Activated CD4-positive, alpha-beta T cell treated with anti-CD3 and anti-CD28 coated beads, Interleukin-2, amount 50 U/mL, for 16 hours (primary cell): ENCODE results near the gene KDF1.
A peak's percentile ranks its signal among the peaks of the same experiment; 100 is the strongest.
"Not testable (repeated sequence)": the region's sequence is repeated elsewhere in the genome, so short reads cannot be mapped to it uniquely, and the experiment has no call there.

Experiments
- DNase-seq: peaks from one replicate; pipeline ENCODE4 v3.0.0-alpha.2; 2020

Gene KDF1

DNA sequence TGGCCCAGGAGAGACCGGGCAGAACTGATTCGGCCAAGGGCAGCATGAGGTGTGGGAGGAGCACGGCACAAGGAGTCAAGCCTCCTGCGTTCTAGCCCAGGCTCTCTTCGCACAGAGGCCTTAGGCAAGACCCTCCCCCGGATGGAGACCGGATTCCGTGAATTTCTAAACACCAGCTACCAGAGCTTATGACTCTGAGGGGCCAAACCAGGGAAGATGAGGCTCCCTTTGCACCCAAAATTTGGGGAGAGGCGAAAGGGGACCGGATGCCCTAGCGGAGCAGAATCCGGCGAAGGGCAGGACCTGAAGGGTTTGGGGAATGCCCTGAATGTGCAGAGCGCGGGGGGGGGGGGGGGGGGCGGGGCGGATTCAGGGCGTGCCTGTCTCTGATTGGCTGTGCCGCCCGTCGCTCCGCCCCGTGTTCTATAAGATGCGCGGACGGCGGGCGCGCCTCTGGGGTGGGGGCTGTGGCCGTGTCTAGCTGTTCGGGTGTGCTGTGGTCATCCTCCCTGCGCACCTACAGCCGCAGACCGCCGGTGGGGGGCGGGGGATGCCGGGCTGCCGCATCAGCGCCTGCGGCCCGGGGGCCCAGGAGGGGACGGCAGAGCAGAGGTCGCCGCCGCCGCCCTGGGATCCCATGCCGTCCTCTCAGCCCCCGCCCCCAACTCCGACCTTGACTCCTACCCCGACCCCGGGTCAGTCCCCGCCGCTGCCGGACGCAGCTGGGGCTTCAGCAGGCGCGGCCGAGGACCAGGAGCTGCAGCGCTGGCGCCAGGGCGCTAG is 33.2 kb upstream of the KDF1 start, which contains the start of gene TRNP1:
TRNP1 (plus strand) TSS at position 456 of the 783 bp plus-strand sequence; CDS start at position 551, 95 bp downstream.
- peak; percentile 69 for DNase-seq

DNA sequence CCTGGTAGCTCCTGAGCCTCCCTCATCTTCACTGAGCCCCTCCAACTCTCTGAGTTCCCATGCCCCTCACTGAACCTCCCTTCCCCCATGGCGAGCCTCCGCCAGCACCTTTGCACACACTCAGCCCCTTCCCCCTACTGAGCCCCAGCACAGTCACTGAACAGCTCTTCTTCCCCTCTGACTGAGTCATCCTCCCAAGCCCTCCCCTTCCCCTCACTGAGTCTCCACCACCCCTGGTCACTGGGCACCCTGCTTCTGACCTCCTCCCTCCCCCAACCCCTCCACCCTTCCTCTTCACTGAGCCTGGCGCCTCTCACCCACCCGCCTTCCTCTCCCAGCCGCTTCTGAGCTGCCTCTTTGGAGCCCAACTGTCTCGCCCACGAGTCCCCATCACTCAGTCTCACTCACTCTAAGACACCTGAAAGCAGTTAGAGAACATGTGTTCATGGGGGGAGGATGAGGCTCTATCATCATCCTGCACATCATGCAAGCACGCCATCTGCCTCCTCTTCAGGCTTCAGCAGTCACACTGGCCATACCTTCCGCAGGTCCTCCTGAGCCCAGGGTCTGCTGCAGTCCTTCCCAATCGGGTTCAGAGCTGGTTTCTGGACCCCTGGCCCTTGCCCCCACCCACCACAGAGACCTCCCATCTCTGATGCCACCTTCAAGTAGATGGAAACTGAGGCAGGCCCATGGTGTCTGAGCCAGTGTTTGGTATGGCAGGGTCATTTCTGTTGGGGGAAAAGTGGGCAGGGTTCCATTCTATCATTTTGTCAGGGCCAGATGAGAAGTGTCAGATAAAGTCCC is 31.2 kb upstream of the KDF1 start:
- DNase-seq: no peak

DNA sequence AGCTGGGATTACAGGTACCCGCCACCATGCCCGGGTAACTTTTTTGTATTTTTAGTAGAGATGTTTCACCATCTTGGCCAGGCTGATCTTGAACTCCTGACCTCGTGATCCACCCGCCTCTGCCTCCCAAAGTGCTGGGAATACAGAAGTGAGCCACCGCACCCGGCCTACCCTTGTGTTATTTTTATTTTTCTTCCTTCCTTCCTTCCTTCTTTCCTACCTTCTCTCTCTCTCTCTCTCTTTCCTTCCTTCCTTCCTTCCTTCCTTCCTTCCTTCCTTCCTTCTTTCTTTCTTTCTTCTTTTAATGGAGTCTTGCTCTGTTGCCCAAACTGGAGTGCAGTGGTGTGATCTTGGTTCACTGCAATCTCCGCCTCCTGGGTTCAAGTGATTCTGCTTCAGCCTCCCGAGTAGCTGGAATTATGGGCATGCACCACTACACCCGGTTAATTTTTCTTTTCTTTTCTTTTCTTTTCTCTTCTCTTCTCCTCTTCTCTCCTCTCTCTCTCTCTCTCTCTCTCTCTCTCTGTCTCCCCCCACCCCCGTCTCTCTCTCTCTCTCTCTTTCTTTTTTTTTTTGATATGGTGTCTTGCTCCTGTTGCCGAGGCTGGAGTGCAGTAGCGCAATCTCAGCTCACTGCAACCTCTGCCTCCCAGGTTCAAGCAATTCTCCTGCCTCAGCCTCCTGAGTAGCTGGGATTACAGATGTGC is 29.3 kb upstream of the KDF1 start:
- DNase-seq: not testable (repeated sequence)

DNA sequence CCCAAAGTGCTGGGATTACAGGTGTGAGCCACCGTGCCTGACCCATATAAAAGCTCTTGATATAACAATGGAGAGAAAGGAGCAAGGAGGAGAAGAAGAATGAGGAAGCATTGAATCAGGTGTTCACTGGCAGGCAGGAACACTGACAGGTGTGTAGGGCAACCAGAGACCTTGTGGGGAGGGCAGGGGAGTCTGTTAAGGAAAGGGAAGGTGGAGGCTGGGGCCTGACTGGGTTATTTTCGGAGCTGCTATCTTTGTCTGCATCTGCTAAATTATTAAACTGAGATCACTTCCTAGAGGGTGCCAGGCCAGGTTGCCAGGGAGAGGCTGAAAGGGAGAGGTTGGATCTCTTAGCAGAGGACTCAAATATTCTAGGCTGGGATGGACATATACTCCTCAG is 26.4 kb upstream of the KDF1 start:
- no peak for DNase-seq

DNA sequence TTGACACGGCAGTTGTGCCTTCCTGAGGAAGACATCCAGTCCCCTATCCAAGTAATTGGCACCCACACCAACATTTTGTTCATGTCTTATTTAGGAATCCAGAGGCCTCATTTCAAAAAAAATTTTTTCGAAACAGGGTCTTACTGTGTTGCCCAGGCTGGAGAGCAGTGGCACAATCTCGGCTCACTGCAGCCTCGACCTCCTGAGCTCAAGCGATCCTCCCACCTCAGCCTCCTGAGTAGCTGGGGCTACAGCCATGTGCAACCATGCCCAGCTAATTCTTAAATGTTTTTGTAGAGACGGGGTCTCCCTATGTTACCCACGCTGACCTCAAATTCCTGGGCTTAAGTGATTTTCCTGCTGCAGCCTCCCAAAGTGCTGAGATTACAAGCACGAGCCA is 24.0 kb upstream of the KDF1 start:
- no peak for DNase-seq

DNA sequence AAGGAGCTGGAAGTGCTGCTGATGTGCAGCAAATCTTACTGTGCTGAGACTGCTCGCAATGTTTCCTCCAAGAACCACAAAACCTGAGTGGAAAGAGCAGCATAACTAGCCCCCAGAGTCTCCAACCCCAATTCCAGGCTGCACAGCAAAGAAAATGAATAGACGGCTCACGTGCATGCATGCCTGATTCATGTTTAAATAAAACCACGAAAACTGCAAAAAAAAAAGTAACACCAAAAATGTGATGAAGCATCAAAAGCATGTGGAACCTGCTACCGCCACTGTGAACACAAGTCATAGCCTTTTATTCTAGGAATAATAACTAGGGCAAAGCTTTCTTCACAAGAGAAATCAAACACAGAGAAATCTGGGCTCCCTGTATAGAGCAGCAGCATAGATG is 23.6 kb upstream of the KDF1 start:
- no peak for DNase-seq

DNA sequence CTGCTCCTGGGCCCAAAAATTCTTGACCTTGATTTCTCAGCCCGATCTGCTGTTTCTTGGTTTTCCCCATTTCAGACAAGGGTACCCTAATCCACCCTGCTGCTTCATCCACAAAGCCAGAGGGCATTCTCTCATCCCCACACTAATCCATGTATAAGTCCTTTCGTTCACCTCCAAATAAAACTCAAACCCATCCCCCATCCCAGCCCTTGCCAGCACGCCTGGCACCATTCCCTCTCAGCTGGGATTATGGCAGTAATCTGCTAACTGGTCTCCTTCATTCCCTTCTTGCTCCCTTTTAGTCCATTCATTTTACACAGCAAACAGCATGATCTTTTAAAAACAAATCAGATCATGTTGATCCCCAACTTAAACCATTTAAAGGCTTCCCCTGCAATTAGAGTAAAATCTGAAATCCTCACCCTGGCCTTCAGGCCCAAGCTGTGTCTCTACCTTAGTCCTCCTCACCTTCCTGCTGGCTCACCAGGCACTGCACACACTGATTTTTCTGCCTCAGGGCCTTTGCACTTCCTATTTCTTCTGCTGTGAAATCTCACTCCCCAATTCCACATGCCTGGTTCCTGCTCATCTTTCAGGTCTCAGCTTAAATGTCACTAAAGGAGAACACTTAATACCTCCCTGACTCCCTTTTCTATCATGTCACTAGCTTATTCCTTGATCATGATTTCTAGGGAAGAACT is 21.0 kb upstream of the KDF1 start:
- no peak for DNase-seq

DNA sequence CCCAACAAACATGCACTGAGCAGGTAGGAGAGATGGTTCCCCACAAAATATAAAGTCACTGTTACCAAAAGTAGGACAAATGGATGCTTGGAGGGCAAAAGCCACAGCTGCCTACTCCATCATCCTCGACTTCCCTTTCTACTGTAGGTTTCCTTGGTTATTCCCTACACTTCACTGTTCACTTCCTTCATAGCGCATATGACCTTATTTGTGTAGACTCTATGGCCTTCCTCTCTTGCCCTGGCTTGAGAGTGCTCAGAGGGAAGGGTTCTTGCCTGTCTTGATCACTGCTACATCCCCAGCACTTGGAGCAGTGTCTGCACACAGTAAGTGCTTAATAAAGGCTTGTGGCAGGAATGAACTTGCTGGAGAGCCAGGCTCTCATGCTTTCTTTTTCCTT is 18.6 kb upstream of the KDF1 start:
- no peak for DNase-seq

DNA sequence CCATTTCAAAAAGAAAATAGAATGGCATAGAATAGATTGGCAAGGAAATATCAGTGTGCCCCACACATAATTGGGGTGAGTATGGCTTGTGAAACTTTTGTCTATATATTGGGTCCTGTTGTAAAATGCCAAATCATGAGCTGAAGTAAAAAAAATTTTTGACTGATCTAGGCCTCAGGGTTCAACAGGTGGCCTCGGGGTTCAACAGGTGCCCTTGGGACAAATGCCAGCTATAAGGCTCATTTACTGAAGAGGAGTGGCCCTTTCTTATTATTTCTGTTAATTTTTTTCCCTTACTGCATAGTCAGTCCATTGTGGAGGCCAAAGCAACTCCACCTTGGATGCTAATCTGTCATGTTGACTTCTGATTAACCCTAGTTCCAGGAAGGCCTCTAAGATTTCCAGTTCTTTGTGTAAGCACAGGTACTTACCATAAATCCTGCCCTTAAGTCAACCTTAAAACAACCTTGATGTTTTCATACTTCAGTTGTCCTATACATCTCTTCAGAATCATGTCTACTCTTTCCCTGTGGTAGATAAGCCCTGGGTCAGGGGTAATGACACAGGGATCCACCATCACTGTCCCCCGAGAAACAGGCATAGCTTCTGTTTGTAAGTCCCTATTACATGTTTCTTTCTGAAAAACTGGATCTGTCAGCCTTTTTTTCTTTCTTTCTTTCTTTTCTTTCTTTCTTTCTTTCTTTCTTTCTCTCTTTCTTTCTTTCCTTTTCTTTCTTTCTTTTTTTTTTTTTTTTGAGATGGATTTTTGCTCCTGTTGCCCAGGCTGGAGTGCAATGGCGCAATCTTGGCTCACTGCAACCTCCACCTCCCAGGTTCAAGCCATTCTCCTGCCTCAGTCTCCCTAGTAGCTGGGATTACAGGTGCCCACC is 16.6 kb upstream of the KDF1 start:
- DNase-seq: no peak

DNA sequence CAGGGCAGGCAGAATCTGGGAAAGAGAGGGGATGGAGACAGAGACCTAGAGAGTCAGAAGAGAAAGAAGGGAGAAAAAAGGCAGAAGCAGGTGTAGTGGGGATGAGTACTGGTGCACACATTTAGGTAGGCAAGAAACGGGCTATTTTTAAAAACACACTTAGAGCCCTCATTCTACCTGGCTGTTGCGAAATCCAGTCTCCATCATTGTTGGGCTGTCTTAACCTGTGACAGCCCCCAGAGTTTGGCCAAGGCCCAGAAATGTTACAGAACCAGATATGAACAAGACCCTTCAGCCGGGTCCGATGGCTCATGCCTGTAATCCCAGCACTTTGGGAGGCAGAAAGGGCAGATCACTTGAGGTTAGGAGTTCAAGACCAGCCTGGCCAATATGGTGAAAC is 12.6 kb upstream of the KDF1 start:
- DNase-seq: no peak

DNA sequence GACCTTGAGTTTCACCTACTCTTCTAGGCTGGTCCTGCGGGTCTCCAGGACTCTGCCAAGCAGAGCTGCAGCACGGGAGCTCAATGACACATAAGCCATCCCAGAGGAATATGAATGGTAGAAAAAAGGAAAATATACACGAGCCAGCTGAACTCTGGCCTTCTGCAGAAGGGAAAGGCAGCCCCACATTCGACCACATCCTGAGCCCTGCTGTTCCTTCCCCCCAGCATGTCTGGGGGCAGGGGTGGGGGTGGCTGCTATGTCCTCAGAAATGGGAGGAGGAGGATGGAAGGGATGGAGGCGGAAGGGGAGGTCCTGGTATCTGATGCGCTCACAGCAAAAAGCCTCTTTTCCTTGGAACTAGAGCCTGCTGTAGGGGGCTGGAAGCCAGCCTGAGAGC is 12.1 kb upstream of the KDF1 start:
- no peak for DNase-seq

DNA sequence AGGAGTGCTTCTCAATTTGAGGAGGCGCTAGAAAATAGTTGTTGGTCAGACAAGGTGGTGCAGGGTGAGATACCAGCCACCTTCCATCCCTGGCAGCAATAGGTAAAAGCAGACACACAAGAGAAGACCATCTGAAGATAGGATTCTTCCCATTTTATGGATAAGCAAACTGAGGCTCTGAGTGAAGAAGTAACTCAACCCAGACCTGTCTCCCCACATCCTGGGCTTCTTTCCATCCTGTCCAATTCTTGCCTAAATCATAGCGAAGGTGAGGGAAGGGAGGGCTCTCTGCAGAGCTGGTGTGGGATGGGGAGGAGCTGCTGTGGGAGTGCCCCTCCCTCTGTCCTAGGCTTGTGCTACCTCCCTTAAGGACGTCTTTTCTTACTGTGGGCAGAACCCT is 11.3 kb upstream of the KDF1 start:
- DNase-seq: no peak

DNA sequence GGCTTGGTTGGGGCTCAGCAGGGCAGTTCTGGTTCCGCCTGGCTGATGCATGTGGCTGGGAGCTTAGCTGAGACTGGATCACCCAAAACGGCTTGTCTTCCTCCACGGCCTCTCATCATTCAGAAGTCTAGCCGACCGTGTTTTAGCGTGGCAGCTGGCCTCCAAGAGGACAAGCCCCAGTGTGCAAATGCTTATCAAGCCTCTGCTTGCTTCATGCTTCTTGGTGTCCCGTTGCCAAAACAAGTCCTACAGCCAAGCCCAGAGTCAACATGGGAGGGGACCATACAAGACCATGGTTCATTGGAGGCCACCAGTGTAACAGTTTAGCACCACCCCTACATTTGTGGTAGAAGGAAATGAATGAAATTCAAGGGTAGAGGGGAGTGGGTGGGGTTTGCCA is 10.5 kb upstream of the KDF1 start:
- DNase-seq: no peak

DNA sequence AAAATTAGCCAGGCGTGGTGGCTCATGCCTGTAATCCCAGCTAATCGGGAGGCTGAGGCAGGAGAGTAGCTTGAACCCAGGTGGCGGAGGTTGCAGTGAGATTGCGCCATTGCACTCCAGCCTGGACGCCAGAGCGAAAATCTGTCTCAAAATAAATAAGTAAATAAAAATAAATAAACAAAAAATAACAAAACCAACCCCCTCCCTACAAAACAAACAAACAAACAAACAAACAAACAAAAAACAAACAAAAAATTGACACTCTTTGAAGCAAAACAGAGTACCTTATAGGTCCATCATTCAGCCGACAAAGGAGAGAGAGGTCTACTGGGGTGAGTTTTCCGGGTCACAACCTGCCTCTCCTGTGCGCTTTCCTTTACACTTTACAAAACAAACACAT is 5.4 kb upstream of the KDF1 start:
- no peak for DNase-seq

DNA sequence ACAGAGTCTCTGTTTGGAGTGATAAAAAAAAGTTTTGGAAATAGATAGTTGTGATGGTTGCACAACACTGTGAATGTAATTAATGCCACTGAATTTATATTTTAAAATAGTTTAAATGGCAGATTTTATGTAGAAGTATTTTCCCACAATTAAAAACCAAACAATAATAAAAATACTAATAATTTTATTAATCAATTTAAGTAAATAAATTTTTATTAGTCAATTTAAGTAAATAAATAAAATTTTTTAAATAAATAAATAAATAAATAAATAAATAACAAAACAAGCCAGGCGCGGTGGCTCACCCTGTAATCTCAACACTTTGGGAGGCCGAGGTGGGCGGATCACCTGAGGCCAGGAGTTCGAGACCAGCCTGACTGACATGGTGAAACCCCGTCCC is 4.9 kb upstream of the KDF1 start:
- DNase-seq: no peak

DNA sequence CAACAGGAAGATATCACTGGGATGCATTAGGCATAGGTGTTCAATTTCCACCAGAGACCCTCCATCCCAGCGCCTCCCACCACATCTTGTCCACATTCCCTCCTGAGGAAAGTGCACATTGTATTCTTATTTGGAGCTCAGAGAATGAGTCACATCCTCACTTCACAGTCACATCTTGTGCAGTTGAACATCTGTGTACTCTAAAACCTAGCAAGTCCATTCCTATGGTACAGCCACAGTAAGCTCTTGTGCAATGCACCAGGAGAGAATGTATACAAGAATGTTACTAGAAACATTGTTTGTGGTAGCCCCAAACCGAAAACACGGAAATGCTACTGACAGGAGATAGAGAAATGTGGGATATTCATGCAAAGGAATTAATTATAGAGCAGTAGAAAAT is 1.6 kb upstream of the KDF1 start:
- DNase-seq: no peak

DNA sequence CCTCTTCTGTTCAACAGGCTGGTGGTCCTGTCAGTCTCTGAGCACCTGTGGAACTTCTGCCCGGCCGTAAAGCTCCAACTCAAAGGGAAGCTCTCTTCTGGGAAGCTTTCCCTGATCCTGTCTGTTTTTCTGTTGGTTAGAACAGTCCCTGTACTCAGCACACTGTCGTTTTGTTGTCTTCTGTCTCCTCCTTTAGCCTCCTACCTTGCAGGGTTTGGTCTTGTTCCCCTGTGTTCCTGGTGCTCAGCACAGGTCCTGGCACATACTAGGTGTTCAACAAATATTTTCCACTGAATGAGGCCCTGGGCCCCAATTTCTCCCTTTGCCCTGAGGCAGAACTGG is 328 bp upstream of the KDF1 start:
- DNase-seq: no peak

DNA sequence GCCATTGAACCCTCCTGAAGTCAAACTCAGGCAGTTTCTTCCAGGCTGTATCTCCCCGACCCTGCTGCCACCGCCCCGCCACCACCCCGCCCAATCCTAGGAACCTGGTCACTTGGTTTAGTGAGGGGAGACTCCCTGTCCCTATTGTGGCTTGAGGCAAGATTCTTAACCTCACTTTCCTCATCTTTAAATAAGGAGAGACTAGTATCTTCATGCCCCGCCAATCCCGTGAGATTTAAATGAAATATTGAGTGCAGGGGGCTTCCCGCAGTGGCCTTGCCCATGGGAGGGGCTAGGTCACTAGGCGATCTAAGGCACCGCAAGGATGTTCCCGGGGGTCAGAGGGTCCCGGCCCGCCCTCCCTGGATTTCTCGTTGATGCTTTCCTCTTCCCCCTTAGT is 998 bp downstream of the KDF1 start:
- no peak for DNase-seq

DNA sequence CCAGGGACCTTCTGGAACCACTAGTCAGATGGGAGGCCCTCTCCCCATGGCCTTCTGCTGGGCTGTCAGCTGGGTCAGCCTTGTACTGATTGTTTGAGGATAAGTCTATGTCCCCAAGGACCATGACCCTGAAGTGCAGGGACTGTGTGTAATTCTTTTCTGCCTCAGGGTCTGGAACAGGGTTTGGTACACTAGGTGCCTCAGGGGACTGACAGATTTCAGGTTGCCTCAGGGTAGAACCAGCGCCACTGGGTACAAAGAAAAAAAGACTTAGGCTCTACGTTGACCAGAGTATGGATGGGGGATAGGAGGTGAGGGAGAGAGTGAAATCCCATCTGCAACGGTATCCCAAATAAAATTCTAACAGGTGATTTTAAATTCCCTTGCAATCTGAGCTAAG is 3.0 kb downstream of the KDF1 start:
- no peak for DNase-seq

DNA sequence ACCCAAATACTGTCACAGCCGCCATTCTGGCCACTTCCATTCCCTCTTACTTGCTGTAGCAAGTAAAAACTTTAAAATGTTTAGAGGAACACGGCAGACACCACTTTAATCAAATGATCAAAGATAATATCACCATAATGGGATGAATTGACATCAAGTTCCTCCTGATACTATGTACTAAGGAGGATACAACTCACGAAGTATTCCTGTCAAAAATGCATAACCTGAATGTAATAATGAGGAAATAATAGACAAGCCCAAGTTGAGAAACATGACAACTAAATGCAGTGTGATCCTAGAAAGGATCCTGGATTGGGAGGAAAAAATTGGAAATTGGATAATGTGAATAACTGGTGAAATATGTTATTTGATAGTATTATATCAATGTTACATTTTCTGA is 3.9 kb downstream of the KDF1 start:
- no peak for DNase-seq

DNA sequence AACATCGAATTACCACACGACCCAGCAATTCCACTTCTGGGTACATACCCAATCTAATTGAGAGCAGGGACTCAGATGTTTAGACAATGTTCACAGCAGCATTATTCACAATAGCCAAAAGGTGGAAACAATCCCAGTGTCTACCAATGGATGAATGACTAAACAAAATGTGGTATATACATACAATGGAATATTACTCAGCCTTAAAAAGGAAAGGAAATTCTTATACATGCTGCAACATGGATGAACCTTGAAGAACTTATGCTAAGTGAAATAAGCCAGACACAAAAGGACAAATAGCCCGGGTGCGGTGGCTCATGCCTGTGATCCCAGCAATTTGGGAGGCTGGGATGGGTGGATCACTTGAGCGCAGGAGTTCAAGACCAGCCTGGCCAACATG is 6.9 kb downstream of the KDF1 start:
- DNase-seq: no peak

DNA sequence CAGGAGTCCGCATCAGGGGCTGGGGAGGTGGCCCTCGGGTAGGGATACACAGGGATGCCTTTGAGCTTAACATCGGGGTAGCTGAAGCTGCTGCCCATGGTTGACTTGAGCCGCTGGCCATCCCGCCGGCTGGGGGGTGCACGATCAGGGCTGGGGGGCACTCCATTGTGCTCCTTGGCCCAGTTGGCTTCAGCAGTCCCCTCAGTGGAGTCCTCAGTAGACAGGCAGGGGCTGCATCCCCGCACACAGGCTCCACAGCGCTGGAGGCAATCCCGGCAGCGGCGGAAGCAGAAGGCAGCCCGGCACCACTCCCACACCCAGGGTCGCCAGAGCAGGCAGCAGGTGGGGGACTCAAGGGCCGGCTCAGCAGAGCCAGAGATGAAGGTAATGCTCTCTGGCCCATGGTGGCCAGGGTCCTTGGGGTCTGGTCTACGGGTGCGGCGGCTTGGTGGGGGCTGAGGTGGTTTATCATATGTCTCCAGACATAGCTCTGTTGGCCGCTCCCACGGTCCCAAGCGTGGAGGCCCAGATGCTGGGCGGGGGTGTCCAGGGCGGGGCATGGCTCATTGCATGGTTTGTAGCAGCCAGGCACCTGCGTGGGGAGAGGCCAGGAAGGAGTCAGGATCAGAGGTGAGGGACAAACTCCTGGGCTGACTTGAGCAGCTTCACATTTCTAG is 8.3 kb downstream of the KDF1 start:
- DNase-seq: no peak
